Epithelial cell of esophagus (primary cell): ENCODE measurements around the gene UBE2M.

ENCODE experiments used
- DNase-seq: peaks from one replicate; pipeline ENCODE4 v3.0.0; 2010; ENCODE audit warnings: low read depth
- H3K4me3 ChIP-seq: 2 replicates; pipeline ENCODE4 v1.5.1; 2011; ENCODE audit warnings: mild to moderate bottlenecking, low read length, control low read depth
- TF ChIP-seq, protein P1 (sequence below): IDR thresholded peaks from 2 replicates; pipeline ENCODE4 v1.5.1; 2011; ENCODE audit warnings: low read depth, mild to moderate bottlenecking, low read length, control low read depth, inconsistent platforms; ENCODE audit not compliant: insufficient read depth; ENCODE audit errors: missing control alignments

The UBE2M gene

DNA sequence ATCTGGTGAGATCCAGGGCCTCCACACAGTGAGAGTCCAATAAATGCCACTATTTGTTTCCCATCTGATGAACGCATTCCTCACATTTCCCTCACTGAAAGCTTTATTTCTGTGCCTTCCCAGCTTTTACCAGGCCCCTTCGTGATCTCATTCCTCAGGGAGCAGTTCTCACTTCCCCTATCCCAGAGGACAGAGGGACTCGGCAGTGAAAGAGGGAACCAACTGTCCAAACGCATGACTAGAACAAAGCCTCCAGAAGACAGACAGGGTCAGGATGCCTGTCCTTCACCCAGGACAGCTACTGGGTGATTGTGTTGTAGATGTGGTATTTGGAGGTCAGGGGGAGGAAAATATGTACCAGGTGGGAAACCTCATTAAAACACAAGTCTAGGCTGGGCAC lies 36.8 kb downstream of the UBE2M start:
- TF ChIP-seq, protein P1, sequence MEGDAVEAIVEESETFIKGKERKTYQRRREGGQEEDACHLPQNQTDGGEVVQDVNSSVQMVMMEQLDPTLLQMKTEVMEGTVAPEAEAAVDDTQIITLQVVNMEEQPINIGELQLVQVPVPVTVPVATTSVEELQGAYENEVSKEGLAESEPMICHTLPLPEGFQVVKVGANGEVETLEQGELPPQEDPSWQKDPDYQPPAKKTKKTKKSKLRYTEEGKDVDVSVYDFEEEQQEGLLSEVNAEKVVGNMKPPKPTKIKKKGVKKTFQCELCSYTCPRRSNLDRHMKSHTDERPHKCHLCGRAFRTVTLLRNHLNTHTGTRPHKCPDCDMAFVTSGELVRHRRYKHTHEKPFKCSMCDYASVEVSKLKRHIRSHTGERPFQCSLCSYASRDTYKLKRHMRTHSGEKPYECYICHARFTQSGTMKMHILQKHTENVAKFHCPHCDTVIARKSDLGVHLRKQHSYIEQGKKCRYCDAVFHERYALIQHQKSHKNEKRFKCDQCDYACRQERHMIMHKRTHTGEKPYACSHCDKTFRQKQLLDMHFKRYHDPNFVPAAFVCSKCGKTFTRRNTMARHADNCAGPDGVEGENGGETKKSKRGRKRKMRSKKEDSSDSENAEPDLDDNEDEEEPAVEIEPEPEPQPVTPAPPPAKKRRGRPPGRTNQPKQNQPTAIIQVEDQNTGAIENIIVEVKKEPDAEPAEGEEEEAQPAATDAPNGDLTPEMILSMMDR, result no peak
- DNase-seq, result no peak
- H3K4me3 ChIP-seq, result no peak overlapping the region

DNA sequence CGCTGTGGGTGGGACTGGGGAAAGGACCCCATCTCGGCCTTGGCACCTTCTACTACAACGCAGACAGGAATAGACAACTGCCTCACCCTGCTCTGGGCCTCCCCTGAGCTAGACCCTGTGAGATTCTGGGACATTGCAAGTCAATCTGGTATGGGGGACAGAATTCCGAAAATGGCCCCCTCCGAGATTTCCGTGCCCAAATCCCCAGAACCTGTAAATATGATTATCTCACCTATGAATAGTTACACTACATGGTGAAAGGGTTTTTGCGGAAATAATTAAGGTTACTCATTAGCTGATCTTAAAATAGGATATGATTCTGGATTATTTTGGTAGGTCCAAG lies 38.2 kb downstream of the UBE2M start:
- TF ChIP-seq, protein P1, result no peak
- DNase-seq, result no peak
- peak overlapping the region; percentile 73 for H3K4me3 ChIP-seq

DNA sequence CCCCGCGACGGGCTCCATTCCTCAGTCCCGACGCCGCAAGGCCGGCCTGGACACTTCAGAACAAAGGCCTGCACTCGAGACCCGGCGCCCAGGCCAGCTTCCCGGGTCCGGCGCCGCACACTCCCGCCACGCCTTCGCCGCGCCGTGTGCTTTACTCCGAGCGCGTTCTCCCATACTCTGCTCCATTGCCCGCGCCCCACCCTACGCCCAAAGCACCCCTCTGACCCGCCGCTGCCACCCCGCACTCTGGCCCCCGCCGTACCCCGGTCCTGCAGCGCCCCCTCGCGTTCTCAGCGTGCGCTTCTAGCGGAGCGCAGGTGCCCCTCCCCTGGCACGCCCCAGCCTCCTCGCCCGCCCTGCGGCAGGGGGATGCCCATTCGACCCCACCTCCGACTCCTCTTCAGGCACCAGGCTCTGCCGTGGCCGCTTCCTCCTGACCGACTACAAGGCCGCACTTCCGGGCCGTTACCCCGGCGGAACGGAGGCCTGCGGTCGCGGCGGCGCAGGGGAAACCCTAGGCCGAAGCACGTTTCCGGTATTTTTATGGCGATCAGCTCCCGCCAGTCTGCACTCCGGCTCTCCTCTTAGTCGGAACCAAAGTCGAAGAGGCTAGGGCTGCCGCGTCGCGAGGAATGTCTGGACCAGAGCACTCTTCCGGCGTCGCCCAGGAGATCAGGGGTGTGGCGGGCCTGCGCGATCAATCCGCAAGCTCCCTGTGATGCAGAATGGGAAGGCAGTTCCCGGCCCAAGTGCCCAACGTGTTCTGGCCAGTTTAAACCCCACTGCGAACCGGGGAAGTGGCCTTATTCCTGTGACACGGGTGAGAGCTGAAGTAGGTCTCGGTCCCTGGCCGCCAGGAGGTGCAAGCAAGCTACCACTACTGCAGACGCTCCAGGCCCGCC lies 38.8 kb downstream of the UBE2M start, which contains the start of gene ZBTB45:
Gene ZBTB45 (minus strand): TSS at position 456 of the 902 bp plus-strand sequence. CDS start 2,137 bp downstream, outside the sequence.
- TF ChIP-seq, protein P1, result peak; percentile 58
- DNase-seq, result peak; percentile 97
- H3K4me3 ChIP-seq, result peak within 1 kb of the TSS; percentile 73

- peak; percentile 81 for DNase-seq
- peak overlapping the region; percentile 73 for H3K4me3 ChIP-seq
- TF ChIP-seq, protein P1, result peak; percentile 79
These were observed 39.4 kb downstream of the UBE2M start for GRCh38 chr19:58519087-58519354.

DNA sequence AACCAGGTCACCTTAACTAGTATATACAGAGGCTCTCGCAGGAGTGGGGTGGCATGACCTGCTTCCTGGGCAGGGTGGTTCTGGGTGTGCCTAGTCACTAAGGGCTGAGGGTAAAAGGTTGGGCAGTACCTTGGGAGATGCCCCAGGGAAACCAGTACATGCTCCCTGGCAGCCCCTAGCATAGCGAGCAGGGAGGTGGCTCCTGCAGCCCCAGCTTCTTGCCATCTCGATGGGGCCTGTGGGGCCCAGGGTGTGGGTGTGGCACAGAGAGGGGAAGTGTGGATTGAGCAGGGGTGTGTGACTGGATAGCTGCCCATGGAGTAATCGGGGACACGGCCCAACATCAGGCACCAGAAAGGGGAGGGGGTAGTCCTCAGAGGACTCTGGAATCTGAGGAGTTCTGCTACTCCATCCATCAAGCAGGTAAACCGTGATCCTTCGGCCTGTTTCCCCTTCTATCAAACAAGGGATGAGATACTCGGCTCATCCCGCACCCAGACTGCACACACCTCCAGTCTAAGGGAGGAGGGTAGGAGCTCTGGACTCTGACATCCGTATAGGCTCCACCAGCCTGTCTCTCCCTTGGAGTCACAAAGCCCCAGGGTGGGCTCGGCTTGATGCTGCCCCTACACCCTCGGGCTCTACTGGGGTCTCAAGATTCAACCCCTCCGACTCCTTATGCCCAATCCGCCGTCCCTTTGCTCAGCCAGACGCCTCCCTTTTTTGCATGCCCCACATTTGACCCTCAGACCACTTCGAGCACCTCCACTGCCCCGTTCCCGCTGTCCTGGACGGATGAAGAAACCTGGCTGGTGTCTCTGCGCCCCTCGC lies 39.9 kb downstream of the UBE2M start:
- TF ChIP-seq, protein P1, result no peak
- DNase-seq, result peak; percentile 21
- peak overlapping the region; percentile 73 for H3K4me3 ChIP-seq

DNA sequence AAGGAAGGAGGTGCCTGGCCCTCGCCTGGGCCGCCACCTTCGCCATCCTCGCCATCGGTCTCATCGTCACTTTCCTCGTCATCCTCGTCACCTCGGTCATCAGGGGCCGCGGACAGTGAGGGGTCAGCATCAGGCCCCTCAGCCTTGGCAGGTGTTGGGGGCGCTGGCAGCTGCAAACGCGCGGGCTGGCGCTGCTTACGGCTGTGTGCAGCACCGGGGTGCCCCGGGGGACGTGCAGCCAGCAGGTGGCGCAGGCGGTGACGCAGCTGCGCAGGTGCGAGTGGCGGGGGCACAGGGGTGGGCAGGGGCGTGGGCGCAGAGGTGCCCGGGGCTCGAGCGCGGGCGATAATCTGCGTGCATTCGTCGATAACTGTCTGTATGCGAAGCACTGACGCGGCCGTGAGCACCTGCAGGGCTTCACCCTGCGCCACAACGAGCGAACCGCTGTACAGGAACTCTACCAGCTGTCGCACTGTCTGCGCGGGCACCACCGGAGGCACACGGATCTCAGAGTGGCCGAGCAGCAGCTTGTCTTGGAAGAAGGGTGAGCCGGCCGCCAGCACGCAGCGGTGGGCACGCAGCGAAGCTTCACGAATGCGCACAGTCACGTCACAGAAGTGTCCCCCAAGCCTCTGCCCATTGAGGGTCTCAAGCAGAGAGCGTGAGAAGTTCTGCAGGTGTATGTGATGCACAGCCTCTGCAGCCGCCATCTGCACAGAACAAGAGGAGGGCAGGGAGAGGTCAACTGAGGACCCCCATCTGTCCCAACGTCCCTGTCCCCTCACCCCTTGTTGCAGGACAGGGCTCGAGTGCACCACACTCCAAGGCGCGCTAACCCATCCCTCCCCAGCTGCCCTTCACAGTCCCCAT lies 41.2 kb downstream of the UBE2M start:
- TF ChIP-seq, protein P1, result no peak
- no peak overlapping the region for H3K4me3 ChIP-seq
- DNase-seq, result no peak
